Smooth muscle cell (in vitro differentiated cells): ENCODE measurements around the gene SLC25A27. TPM values are rescaled to one million over a fixed set of nuclear protein-coding genes. Genes with fewer than 3 reads are reported as not detected.

Experiments
- DNase-seq: peaks from one replicate; lab custom pipeline; 2025; ENCODE audit not compliant: unreplicated experiment; lab: John Stamatoyannopoulos, UW
- H2AFZ ChIP-seq: fragments of 200-600 bp; sonication (generic); 2 replicates; pipeline ENCODE4 v1.6.0; 2016; ENCODE audit warnings: antibody characterized with exemption, low read depth, mild to moderate bottlenecking
- H3F3A ChIP-seq: fragments of 200-600 bp; sonication (generic); 2 replicates; pipeline ENCODE4 v1.6.0; 2017; ENCODE audit warnings: antibody characterized with exemption, low read depth
- H3K27ac ChIP-seq: fragments of 200-600 bp; sonication (generic); 2 replicates; pipeline ENCODE4 v1.5.1; 2016; ENCODE audit warnings: low read depth, mild to moderate bottlenecking
- H3K27me3 ChIP-seq: fragments of 200-600 bp; sonication (generic); 2 replicates; pipeline ENCODE4 v1.6.1; 2016; ENCODE audit warnings: low read depth, mild to moderate bottlenecking
- H3K36me3 ChIP-seq: fragments of 200-600 bp; sonication (generic); 2 replicates; pipeline ENCODE4 v1.5.1; 2016; ENCODE audit warnings: low read depth
- H3K4me1 ChIP-seq: fragments of 200-600 bp; sonication (generic); 2 replicates; pipeline ENCODE4 v1.5.1; 2016; ENCODE audit warnings: low read depth
- H3K4me2 ChIP-seq: fragments of 200-600 bp; sonication (generic); 2 replicates; pipeline ENCODE4 v1.6.0; 2016; ENCODE audit warnings: mild to moderate bottlenecking
- H3K4me3 ChIP-seq: fragments of 200-600 bp; sonication (generic); 2 replicates; pipeline ENCODE4 v1.5.1; 2016; ENCODE audit warnings: mild to moderate bottlenecking
- H3K79me2 ChIP-seq: fragments of 200-600 bp; sonication (generic); 2 replicates; pipeline ENCODE4 v1.6.0; 2016; ENCODE audit warnings: low read depth, mild to moderate bottlenecking
- H3K9ac ChIP-seq: fragments of 200-600 bp; sonication (generic); 2 replicates; pipeline ENCODE4 v1.6.0; 2016; ENCODE audit warnings: low read depth
- H3K9me3 ChIP-seq: fragments of 200-600 bp; sonication (generic); replicated peaks from 2 replicates; pipeline ENCODE4 v1.5.1; 2016; ENCODE audit warnings: low read depth
- H4K20me1 ChIP-seq: fragments of 200-600 bp; sonication (generic); 2 replicates; pipeline ENCODE4 v1.6.0; 2016; ENCODE audit warnings: low read depth
- CTCF ChIP-seq: fragments of 200-600 bp; sonication (generic); IDR thresholded peaks from 2 replicates; pipeline ENCODE4 v1.5.1; 2017; ENCODE audit warnings: borderline replicate concordance, mild to moderate bottlenecking, antibody characterized with exemption; ENCODE audit not compliant: insufficient read depth, poor library complexity, severe bottlenecking
- WGBS: methylation state at CpG from one replicate; pipeline ENCODE4 v1.1.7; 2016; ENCODE audit warnings: low lambda C conversion rate; 5-methylcytosine and 5-hydroxymethylcytosine counted together
- polyA plus RNA-seq: library from polyadenylated mRNA; unstranded; fragments of >200 nt; fragmentation: Nextera tagmentation; extraction: Ambion mirVana; gene quantifications from 2 replicates; pipeline ENCODE4 v1.2.1, GENCODE V29; 2016
- total RNA-seq: library from RNA; depleted of rRNA; stranded (reverse); fragments of >200 nt; gene quantifications from 2 replicates; pipeline ENCODE4 v1.2.3, GENCODE V29; 2014

SLC25A27 gene
- total and polyA plus RNA-seq, 2 experiments from 2014 or later, result 0.22 to 3.7 TPM

GRCh38 chr6:46626228-46626909, 26.4 kb upstream of the SLC25A27 start:
- no peaks in the 10 kb centered on the region for H3K79me2 ChIP-seq
- no peak overlapping the region for H3K4me2 ChIP-seq
- H2AFZ ChIP-seq, result no peak overlapping the region
- H3K9ac ChIP-seq, result no peak overlapping the region
- no peak overlapping the region for H3K27ac ChIP-seq
- H3K4me1 ChIP-seq, result no peaks in the 10 kb centered on the region
- no peak for DNase-seq
- 40% methylated on average over 3 of the region's 3 CpGs for WGBS
- peak; percentile 60 for TF ChIP-seq CTCF
- no peaks in the 10 kb centered on the region for H3F3A ChIP-seq
- H3K9me3 ChIP-seq, result no peaks in the 10 kb centered on the region
- no peaks in the 10 kb centered on the region for H3K27me3 ChIP-seq
- H3K4me3 ChIP-seq, result no peak overlapping the region
- no peaks in the 10 kb centered on the region for H4K20me1 ChIP-seq
- H3K36me3 ChIP-seq, result no peaks in the 10 kb centered on the region

GRCh38 chr6:46626976-46627375, 25.8 kb upstream of the SLC25A27 start:
- DNase-seq, result no peak
- H2AFZ ChIP-seq, result no peak overlapping the region
- no peaks in the 10 kb centered on the region for H3K36me3 ChIP-seq
- no peak for TF ChIP-seq CTCF
- no peaks in the 10 kb centered on the region for H4K20me1 ChIP-seq
- H3K4me2 ChIP-seq, result no peak overlapping the region
- no peaks in the 10 kb centered on the region for H3F3A ChIP-seq
- no peaks in the 10 kb centered on the region for H3K27me3 ChIP-seq
- H3K4me3 ChIP-seq, result no peak overlapping the region
- no peaks in the 10 kb centered on the region for H3K9me3 ChIP-seq
- no peaks in the 10 kb centered on the region for H3K79me2 ChIP-seq
- no peak overlapping the region for H3K9ac ChIP-seq
- 90% methylated on average over 4 of the region's 4 CpGs for WGBS
- H3K4me1 ChIP-seq, result no peaks in the 10 kb centered on the region
- H3K27ac ChIP-seq, result no peak overlapping the region

GRCh38 chr6:46628498-46628897, 24.3 kb upstream of the SLC25A27 start:
- Histone ChIP-seq H3K27me3 (no peaks in the 10 kb centered on the region), H3F3A (no peaks in the 10 kb centered on the region), H3K9ac (no peak overlapping the region), H4K20me1 (no peaks in the 10 kb centered on the region), H3K79me2 (no peaks in the 10 kb centered on the region), H3K4me1 (no peaks in the 10 kb centered on the region), H2AFZ (no peak overlapping the region), H3K27ac (no peak overlapping the region), H3K4me2 (no peak overlapping the region), H3K36me3 (no peaks in the 10 kb centered on the region), H3K4me3 (no peak overlapping the region), H3K9me3 (no peaks in the 10 kb centered on the region)
- 100% methylated on average over 1 of the region's 1 CpG for WGBS
- no peak for DNase-seq
- TF ChIP-seq CTCF, result no peak

- Histone ChIP-seq H3K4me2 (no peak overlapping the region), H3K4me3 (no peak overlapping the region), H3K79me2 (no peaks in the 10 kb centered on the region), H3K27me3 (no peaks in the 10 kb centered on the region), H4K20me1 (no peaks in the 10 kb centered on the region), H3K9ac (no peak overlapping the region), H3K4me1 (no peaks in the 10 kb centered on the region), H2AFZ (no peak overlapping the region), H3K9me3 (no peaks in the 10 kb centered on the region), H3F3A (no peaks in the 10 kb centered on the region), H3K27ac (no peak overlapping the region), H3K36me3 (no peaks in the 10 kb centered on the region)
- no peak for TF ChIP-seq CTCF
- 93% methylated on average over 3 of the region's 3 CpGs for WGBS
- DNase-seq, result no peak
Observed at GRCh38 chr6:46628976-46629375, 23.8 kb upstream of the SLC25A27 start.
